Left lung (tissue), 10 donors: ENCODE measurements around the gene RNF11. TPM values are rescaled to one million over a fixed set of nuclear protein-coding genes. Genes with fewer than 3 reads are reported as not detected.

Source experiments
- ATAC-seq: fragments of 200-7000 bp; cut with Tn5 transposase; one replicate; pipeline ENCODE4 v1.9.1; 2020; ENCODE audit warnings: moderate library complexity
- DNase-seq, 4 donors: peaks; one replicate each; pipeline ENCODE4 v3.0.0-alpha.2; 2013 to 2020
- H3K27ac ChIP-seq, 2 donors: fragments of 200-600 bp; sonication (generic) in 1 of 2; one replicate each; pipeline versions ENCODE4 v1.5.0 to v1.8.0; 2020 to 2021
- H3K27me3 ChIP-seq, 2 donors: fragments of 200-600 bp; sonication (generic) in 1 of 2; one replicate each; pipeline versions ENCODE4 v1.5.0 to v1.8.0; 2020 to 2021
- H3K36me3 ChIP-seq, 2 donors: fragments of 200-600 bp; sonication (generic) in 1 of 2; one replicate each; pipeline versions ENCODE4 v1.5.0 to v1.8.0; 2020 to 2021
- H3K4me1 ChIP-seq, 2 donors: fragments of 200-600 bp; one replicate each; pipeline ENCODE4 v1.8.0; 2021
- H3K4me3 ChIP-seq, 2 donors: fragments of 200-600 bp; sonication (generic) in 1 of 2; one replicate each; pipeline versions ENCODE4 v1.5.0 to v1.8.0; 2020 to 2021; ENCODE audit warnings: mild to moderate bottlenecking in 1 of 2
- H3K9me3 ChIP-seq, 2 donors: fragments of 200-600 bp; sonication (generic) in 1 of 2; one replicate each; pipeline versions ENCODE4 v1.5.0 to v1.8.0; 2020 to 2021
- CTCF ChIP-seq, 2 donors: fragments of 200-600 bp; sonication (generic) in 1 of 2; IDR thresholded peaks; one replicate each; pipeline versions ENCODE4 v1.5.0 to v1.8.0; 2021; ENCODE audit warnings: antibody characterized with exemption in 2 of 2
- intact Hi-C, 2 donors: fragments of 100-400 bp; cut with DNase I; formaldehyde crosslinking; loops; one replicate each; pipeline versions ENCODE4 v1.11.2 to v1.14.2; 2022
- polyA plus RNA-seq, 6 donors: library from polyadenylated mRNA; unstranded; fragments of 120-200 nt; gene quantifications; one replicate each; pipeline ENCODE4 v1.2.1, GENCODE V29; 2013; ENCODE audit not compliant: insufficient read length in 6 of 6
- total RNA-seq, 2 donors: library from RNA; stranded (reverse); fragmentation: NEBNext Ultra II Directional; extraction: Animal tissue kit (Norgen Biotek cat#: 25700); gene quantifications; one replicate each; pipeline ENCODE4 v1.2.1, GENCODE V29; 2021
- donor health status: DM: no; HTN: yes; CAD: no.
- donor health status: DM: no; HTN: no; CAD: no.

RNF11 gene
- total and polyA plus RNA-seq, 8 donors, result 90.1 to 114 (median 97.7) TPM

GRCh38 chr1:51252366-51252765, 16.3 kb downstream of the RNF11 start:
- peaks cover 0 to 6% of the 10 kb centered on the region in 2 donors for H3K36me3 ChIP-seq
- H3K4me1 ChIP-seq, result peaks cover 0 to 39% of the 10 kb centered on the region in 2 donors
- H3K4me3 ChIP-seq, result no peak overlapping the region
- no peaks in the 10 kb centered on the region for H3K9me3 ChIP-seq
- DNase-seq, result no peak
- ATAC-seq, result no peak
- TF ChIP-seq CTCF (IDR thresholded peaks at IDR 0.05), result no peak
- no peak overlapping the region for H3K27ac ChIP-seq
- H3K27me3 ChIP-seq, result no peaks in the 10 kb centered on the region
- intact Hi-C loops, result no loop called here

DNA sequence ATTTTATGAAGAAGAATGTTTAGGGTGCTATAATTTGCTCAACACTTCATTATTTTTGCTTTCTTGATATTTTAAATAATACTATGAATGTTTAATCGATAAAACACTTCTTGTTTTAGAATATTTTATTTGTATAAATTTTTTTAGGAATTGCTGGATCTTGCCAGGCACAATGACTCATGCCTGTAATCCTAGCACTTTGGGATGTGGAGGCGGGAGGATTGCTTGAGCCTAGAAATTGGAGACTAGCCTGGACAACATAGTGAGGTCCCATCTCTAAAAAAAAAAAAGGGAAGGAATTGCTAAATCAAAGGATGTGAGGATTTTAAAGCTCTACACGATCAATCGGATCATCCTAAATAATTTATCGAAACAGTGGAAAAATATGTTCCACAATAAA, 17.6 kb downstream of the RNF11 start:
- no peak overlapping the region for H3K27ac ChIP-seq
- intact Hi-C loops, result no loop called here
- ATAC-seq, result no peak
- no peak for TF ChIP-seq CTCF (IDR thresholded peaks at IDR 0.05)
- H3K4me1 ChIP-seq, result peaks cover 0 to 38% of the 10 kb centered on the region in 2 donors
- no peak for DNase-seq
- H3K4me3 ChIP-seq, result no peak overlapping the region
- H3K9me3 ChIP-seq, result no peaks in the 10 kb centered on the region
- H3K36me3 ChIP-seq, result peaks cover 0 to 6% of the 10 kb centered on the region in 2 donors
- H3K27me3 ChIP-seq, result no peaks in the 10 kb centered on the region

DNA sequence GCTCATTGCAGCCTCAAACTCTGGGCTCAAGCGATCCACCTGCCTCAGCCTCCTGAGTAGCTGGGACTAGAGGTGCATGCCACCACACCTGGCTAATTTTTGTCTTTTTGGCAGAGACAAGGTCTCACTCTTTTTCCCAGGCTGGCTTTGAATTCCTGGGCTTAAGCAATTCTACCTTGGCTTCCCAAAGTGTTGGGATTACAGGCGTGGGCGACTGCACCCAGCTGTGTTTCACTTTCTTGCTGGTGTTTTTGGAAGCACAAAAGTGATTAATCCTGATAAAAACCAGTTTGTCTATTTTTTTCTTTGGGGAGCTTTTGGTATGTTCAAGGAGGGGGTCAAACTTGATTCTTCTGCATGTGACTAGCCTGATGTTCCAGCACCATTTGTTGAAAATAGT, 19.3 kb downstream of the RNF11 start:
- TF ChIP-seq CTCF (IDR thresholded peaks at IDR 0.05), result no peak
- Histone ChIP-seq H3K4me1 (peaks cover 0 to 34% of the 10 kb centered on the region in 2 donors), H3K9me3 (no peaks in the 10 kb centered on the region), H3K27ac (no peak overlapping the region), H3K36me3 (peaks cover 0 to 6% of the 10 kb centered on the region in 2 donors), H3K4me3 (no peak overlapping the region), H3K27me3 (no peaks in the 10 kb centered on the region)
- intact Hi-C loops, result no loop called here
- ATAC-seq (no peak), DNase-seq (no peak)

- Histone ChIP-seq H3K27me3 (no peaks in the 10 kb centered on the region), H3K9me3 (no peaks in the 10 kb centered on the region), H3K4me1 (peaks cover 7 to 74% of the 10 kb centered on the region in 2 donors), H3K36me3 (no peaks in the 10 kb centered on the region), H3K27ac (no peak overlapping the region), H3K4me3 (no peak overlapping the region)
- DNase-seq, result no peak
- no peak for ATAC-seq
- intact Hi-C loops, result no loop called here
- TF ChIP-seq CTCF (IDR thresholded peaks at IDR 0.05), result no peak
Measured at GRCh38 chr1:51263147-51263877, 27.2 kb downstream of the RNF11 start.

DNA sequence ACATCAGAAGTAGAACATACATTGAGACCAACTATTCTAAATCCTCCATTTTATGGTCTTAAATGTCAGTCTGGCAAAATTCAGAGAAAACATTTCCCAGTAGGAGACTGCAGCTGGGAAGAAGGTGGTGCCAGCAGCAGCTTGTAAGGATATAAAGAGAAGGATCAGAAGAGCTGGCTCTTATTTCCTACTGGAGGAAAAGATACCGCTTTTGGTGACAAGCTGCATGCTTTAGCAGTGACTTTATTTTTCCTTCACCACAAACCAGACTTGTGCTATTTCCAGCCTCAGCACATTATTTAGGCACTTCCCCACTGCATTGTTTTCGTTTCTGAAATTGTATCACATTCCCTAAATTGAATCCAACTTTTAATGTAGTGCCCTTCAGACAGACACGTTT, 28.4 kb downstream of the RNF11 start:
- Histone ChIP-seq H3K9me3 (no peaks in the 10 kb centered on the region), H3K4me3 (no peak overlapping the region), H3K4me1 (peaks cover 7 to 71% of the 10 kb centered on the region in 2 donors), H3K36me3 (no peaks in the 10 kb centered on the region), H3K27me3 (no peaks in the 10 kb centered on the region), H3K27ac (peak overlapping the region; percentile 35 to 58)
- intact Hi-C loops, result no loop called here
- TF ChIP-seq CTCF (IDR thresholded peaks at IDR 0.05), result no peak
- DNase-seq, result peak in 1 of 4 donors; percentile 15
- ATAC-seq, result peak; percentile 64
